ENCODE measurements around the gene CPNE6.

DNA sequence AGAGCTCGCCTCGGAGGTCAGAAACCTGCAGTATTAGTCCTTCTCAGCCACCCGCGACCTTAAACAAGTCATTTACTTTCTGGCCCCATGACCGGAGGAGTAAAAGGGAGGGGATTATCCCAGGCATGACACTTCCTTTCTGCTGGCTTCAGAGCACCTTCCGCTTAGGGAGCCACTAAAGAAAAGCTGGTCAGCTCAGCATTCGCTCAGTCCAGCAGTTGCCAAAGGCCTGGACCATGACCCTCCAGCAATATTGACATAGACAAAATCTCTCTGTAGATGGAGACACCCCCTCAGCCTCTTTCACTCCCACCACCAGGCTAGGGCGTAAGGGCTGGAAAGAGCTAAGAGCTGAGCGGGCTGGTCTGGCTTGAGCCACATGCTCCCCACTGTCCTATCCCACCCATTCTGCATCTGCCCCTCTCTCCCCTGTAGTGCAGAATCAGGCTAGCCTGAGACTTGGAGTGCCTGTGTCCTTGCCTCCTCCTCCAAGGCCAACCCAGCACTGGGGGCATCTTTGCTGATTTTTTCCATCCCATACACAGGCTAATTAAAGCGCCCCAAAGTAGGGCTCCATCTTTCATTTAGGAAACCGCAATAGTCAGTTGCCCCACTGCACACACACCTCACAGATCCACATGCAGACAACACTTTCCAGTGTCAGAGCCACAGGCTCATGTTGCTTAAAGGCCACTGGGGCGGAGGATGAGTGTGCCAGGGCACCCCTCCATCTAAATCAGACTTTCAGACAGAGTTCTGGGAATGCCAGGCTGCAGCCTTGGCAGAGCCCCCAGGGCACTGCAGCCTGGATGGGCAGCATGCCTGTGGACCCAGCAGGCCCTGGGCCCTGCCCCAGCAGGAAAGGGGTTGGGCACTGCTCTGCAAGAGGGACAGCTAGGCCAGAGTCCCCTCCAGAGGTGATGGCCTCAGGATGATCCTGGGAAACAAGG, 4.0 kb upstream of the CPNE6 start:
- TF ChIP-seq, protein P1, sequence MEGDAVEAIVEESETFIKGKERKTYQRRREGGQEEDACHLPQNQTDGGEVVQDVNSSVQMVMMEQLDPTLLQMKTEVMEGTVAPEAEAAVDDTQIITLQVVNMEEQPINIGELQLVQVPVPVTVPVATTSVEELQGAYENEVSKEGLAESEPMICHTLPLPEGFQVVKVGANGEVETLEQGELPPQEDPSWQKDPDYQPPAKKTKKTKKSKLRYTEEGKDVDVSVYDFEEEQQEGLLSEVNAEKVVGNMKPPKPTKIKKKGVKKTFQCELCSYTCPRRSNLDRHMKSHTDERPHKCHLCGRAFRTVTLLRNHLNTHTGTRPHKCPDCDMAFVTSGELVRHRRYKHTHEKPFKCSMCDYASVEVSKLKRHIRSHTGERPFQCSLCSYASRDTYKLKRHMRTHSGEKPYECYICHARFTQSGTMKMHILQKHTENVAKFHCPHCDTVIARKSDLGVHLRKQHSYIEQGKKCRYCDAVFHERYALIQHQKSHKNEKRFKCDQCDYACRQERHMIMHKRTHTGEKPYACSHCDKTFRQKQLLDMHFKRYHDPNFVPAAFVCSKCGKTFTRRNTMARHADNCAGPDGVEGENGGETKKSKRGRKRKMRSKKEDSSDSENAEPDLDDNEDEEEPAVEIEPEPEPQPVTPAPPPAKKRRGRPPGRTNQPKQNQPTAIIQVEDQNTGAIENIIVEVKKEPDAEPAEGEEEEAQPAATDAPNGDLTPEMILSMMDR (conservative IDR thresholded peaks at IDR 0.05; ENCODE audit: low read length) = no peak
- TF ChIP-seq EZH2phosphoT487 (IDR thresholded peaks at IDR 0.05; ENCODE audit: borderline replicate concordance, low read depth, low read length) = no peak

Data from OCI-LY7 (cell line).